Measurements from ENCODE around the gene RPA4. TPM values are rescaled to one million over a fixed set of nuclear protein-coding genes. Genes with fewer than 3 reads are reported as not detected.

Gene RPA4
- polyA plus RNA-seq, 3 donors: 0.18 to 1.1 (median 0.27) TPM

- Mint-ChIP-seq H3K27ac (no peak overlapping the region), H3K9me3 (no peaks in the 10 kb centered on the region), H3K27me3 (ENCODE audit: low read depth in 3 of 3) (no peaks in the 10 kb centered on the region), H3K4me3 (no peak overlapping the region), H3K36me3 (peaks cover 4 to 9% of the 10 kb centered on the region in 2 donors), H3K4me1 (peaks cover 3% of the 10 kb centered on the region)
- no peak overlapping the region for H3K4me2 ChIP-seq (replicated peaks; ENCODE audit: extremely low read depth, low read length, poor library complexity, severe bottlenecking)
- no peak for DNase-seq
- no peaks in the 10 kb centered on the region for H4K20me1 ChIP-seq (ENCODE audit: insufficient read depth, low read length)
- no peaks in the 10 kb centered on the region for H3K4me1 ChIP-seq (ENCODE audit: control insufficient read depth in 1 of 2, insufficient read depth in 2 of 2, low read length in 2 of 2)
- no peak overlapping the region for H3K4me3 ChIP-seq (replicated peaks in 1 of 3; ENCODE audit: low read depth in 2 of 3, low read length in 3 of 3)
- intact Hi-C loops (cut with micrococcal nuclease): no loop called here
- H3K9me3 ChIP-seq (replicated peaks in 1 of 2; ENCODE audit: control insufficient read depth in 1 of 2, insufficient read depth in 1 of 2, low read length in 2 of 2): no peaks in the 10 kb centered on the region
- no peak overlapping the region for H3K27ac ChIP-seq (ENCODE audit: low read depth in 1 of 2, low read length in 2 of 2)
- H3K9ac ChIP-seq (ENCODE audit: insufficient read depth, low read length, poor library complexity, severe bottlenecking): no peak overlapping the region
- no peaks in the 10 kb centered on the region for H3K79me2 ChIP-seq (ENCODE audit: insufficient read depth, low read length)
- peaks cover 3 to 12% of the 10 kb centered on the region in 2 donors for H3K36me3 ChIP-seq (replicated peaks in 1 of 2; ENCODE audit: control insufficient read depth in 1 of 2, insufficient read depth in 2 of 2, low read length in 2 of 2)
- TF ChIP-seq CTCF (IDR thresholded peaks at IDR 0.05): no peak
- H3K27me3 ChIP-seq (ENCODE audit: control insufficient read depth in 2 of 2, insufficient read depth in 2 of 2, low read length in 2 of 2): no peaks in the 10 kb centered on the region
- no peak overlapping the region for H2AFZ ChIP-seq (ENCODE audit: insufficient read depth, low read depth, low read length, poor library complexity, severe bottlenecking)
Measured at GRCh38 chrX:96929036-96929435, 45.3 kb downstream of the RPA4 start.

Other genes with a start within 250 kb of the RPA4 start
- gene DIAPH2, start 199.1 kb upstream of the RPA4 start, polyA plus RNA-seq: 10 to 100 TPM in 2 of 3 donors, 1 to 10 TPM in 1; 9.5 to 20.5 (median 11.4) TPM

Measured in CD14-positive monocyte (primary cell).